Mesenchymal stem cell (in vitro differentiated cells and primary cell): ENCODE results near the gene RGPD3. TPM values are rescaled to one million over a fixed set of nuclear protein-coding genes. Genes with fewer than 3 reads are reported as not detected.
"Not testable (repeated sequence)": the region's sequence is repeated elsewhere in the genome, so short reads cannot be mapped to it uniquely, and the experiment has no call there.

Experiments used
- DNase-seq: peaks from one replicate; pipeline ENCODE4 v3.0.0-alpha.2; 2013
- H2AFZ ChIP-seq: one replicate; pipeline ENCODE4 v1.6.1; 2013; ENCODE audit warnings: low read depth, mild to moderate bottlenecking, control low read depth, inconsistent platforms, low read length, moderate library complexity
- H2AK5ac ChIP-seq: 2 replicates; pipeline ENCODE4 v1.6.1; 2013; ENCODE audit warnings: low read length, moderate library complexity, mild to moderate bottlenecking, inconsistent platforms; ENCODE audit not compliant: severe bottlenecking
- H2BK120ac ChIP-seq: one replicate; pipeline ENCODE4 v1.6.1; 2013; ENCODE audit warnings: low read depth, mild to moderate bottlenecking, inconsistent platforms, low read length, moderate library complexity
- H2BK12ac ChIP-seq, 2 experiments: one replicate each; pipeline ENCODE4 v1.6.1; 2013; ENCODE audit warnings: inconsistent platforms in 2 of 2, low read length in 2 of 2, mild to moderate bottlenecking in 2 of 2, moderate library complexity in 2 of 2, control low read depth in 1 of 2
- H2BK15ac ChIP-seq: one replicate; pipeline ENCODE4 v1.6.1; 2013; ENCODE audit warnings: mild to moderate bottlenecking, low read depth, inconsistent platforms; ENCODE audit not compliant: poor library complexity, severe bottlenecking
- H2BK5ac ChIP-seq: 2 replicates; pipeline ENCODE4 v1.6.1; 2013; ENCODE audit warnings: low read depth, mild to moderate bottlenecking, low read length, control low read depth, inconsistent platforms; ENCODE audit not compliant: poor library complexity, severe bottlenecking
- H3K14ac ChIP-seq, 2 experiments: one replicate each; pipeline ENCODE4 v1.6.1; 2013; ENCODE audit warnings: inconsistent platforms in 2 of 2, low read length in 2 of 2, control low read depth in 1 of 2, mild to moderate bottlenecking in 1 of 2, moderate library complexity in 1 of 2
- H3K18ac ChIP-seq, 2 experiments: one replicate each; pipeline ENCODE4 v1.6.1; 2013; ENCODE audit warnings: inconsistent platforms in 2 of 2, low read length in 2 of 2, control low read depth in 1 of 2, low read depth in 1 of 2, mild to moderate bottlenecking in 1 of 2
- H3K23ac ChIP-seq, 2 experiments: one replicate each; pipeline ENCODE4 v1.6.1; 2013; ENCODE audit warnings: inconsistent platforms in 2 of 2, low read length in 2 of 2, mild to moderate bottlenecking in 2 of 2, moderate library complexity in 2 of 2, control low read depth in 1 of 2
- H3K27ac ChIP-seq: 2 replicates; pipeline ENCODE4 v1.5.1; 2013; ENCODE audit warnings: mild to moderate bottlenecking, moderate library complexity, low read length, control low read depth, inconsistent platforms; ENCODE audit not compliant: poor library complexity, severe bottlenecking
- H3K27me3 ChIP-seq, 2 experiments: 2 replicates each; pipeline versions ENCODE4 v1.6.1 to v1.7.0; 2013; ENCODE audit warnings: low read length in 2 of 2, mild to moderate bottlenecking in 2 of 2, moderate library complexity in 2 of 2, control low read depth in 1 of 2, inconsistent platforms in 1 of 2; ENCODE audit not compliant: control insufficient read depth in 1 of 2, insufficient read depth in 1 of 2
- H3K36me3 ChIP-seq, 2 experiments: 2 replicates each; pipeline versions ENCODE4 v1.6.1 to v1.7.0; 2013; ENCODE audit warnings: low read length in 2 of 2, control low read depth in 1 of 2, inconsistent platforms in 1 of 2, low read depth in 1 of 2, mild to moderate bottlenecking in 1 of 2; ENCODE audit not compliant: insufficient read depth in 2 of 2, control insufficient read depth in 1 of 2
- H3K4ac ChIP-seq, 2 experiments: one replicate each; pipeline ENCODE4 v1.6.1; 2013; ENCODE audit warnings: inconsistent platforms in 2 of 2, low read length in 2 of 2, mild to moderate bottlenecking in 2 of 2, moderate library complexity in 2 of 2, control low read depth in 1 of 2, low read depth in 1 of 2
- H3K4me1 ChIP-seq: 2 replicates; pipeline ENCODE4 v1.6.1; 2013; ENCODE audit warnings: low read depth, low read length, control low read depth; ENCODE audit not compliant: control insufficient read depth, insufficient read depth
- H3K4me2 ChIP-seq: 2 replicates; pipeline ENCODE4 v1.6.1; 2013; ENCODE audit warnings: low read length, mild to moderate bottlenecking, inconsistent platforms; ENCODE audit not compliant: poor library complexity, severe bottlenecking
- H3K4me3 ChIP-seq, 2 experiments: 2 replicates each; pipeline versions ENCODE4 v1.5.1 to v1.7.0; 2013; ENCODE audit warnings: low read length in 2 of 2, mild to moderate bottlenecking in 2 of 2, control low read depth in 1 of 2, low read depth in 1 of 2; ENCODE audit not compliant: insufficient read depth in 1 of 2
- H3K79me1 ChIP-seq: replicated peaks from 2 replicates; pipeline ENCODE4 v1.6.1; 2013; ENCODE audit warnings: mild to moderate bottlenecking, control low read depth, low read length, inconsistent platforms; ENCODE audit not compliant: poor library complexity, severe bottlenecking
- H3K9ac ChIP-seq: 2 replicates; pipeline ENCODE4 v1.7.0; 2013; ENCODE audit warnings: mild to moderate bottlenecking, low read length, moderate library complexity
- H3K9me3 ChIP-seq: 2 replicates; pipeline ENCODE4 v1.7.0; 2013; ENCODE audit warnings: mild to moderate bottlenecking, low read length; ENCODE audit not compliant: control insufficient read depth
- H4K8ac ChIP-seq: one replicate; pipeline ENCODE4 v1.6.1; 2013; ENCODE audit warnings: inconsistent platforms, mild to moderate bottlenecking, low read length, moderate library complexity
- H4K91ac ChIP-seq: one replicate; pipeline ENCODE4 v1.6.1; 2013; ENCODE audit warnings: mild to moderate bottlenecking, low read length, inconsistent platforms
- WGBS: methylation state at CpG from one replicate; pipeline ENCODE4 v1.1.7; 2013; ENCODE audit warnings: mixed read lengths; 5-methylcytosine and 5-hydroxymethylcytosine counted together
- polyA plus RNA-seq, 2 experiments: library from polyadenylated mRNA; stranded (reverse); fragments of 200-250 nt; gene quantifications; one replicate each; pipeline ENCODE4 v1.2.3, GENCODE V29; 2013

Gene RGPD3
- polyA plus RNA-seq (2013, experiment 1 of 2): 0.10 TPM
- 0.05 TPM for polyA plus RNA-seq (2013, experiment 2 of 2)

GRCh38 chr2:106468107-106468506 lies at the start of gene RGPD3:
Gene RGPD3, minus strand, starts transcription at chr2:106468413. Its CDS starts 125 bp downstream, at chr2:106468288.
- H4K8ac ChIP-seq, H3K9ac ChIP-seq, H3K4ac ChIP-seq, H3K27me3 ChIP-seq, H3K79me1 ChIP-seq, H4K91ac ChIP-seq, H3K14ac ChIP-seq, H3K36me3 ChIP-seq, H3K9me3 ChIP-seq, H2BK12ac ChIP-seq, H3K27ac ChIP-seq, H2BK120ac ChIP-seq, H3K4me1 ChIP-seq, H3K18ac ChIP-seq, H3K23ac ChIP-seq, H2AK5ac ChIP-seq, H3K4me3 ChIP-seq, H2AFZ ChIP-seq, DNase-seq, H2BK5ac ChIP-seq, H3K4me2 ChIP-seq, H2BK15ac ChIP-seq: not testable (repeated sequence)
- WGBS: 96% methylated on average over 41 of the region's 45 CpGs

- no peak overlapping the region for H4K91ac ChIP-seq
- DNase-seq: no peak
- H2AK5ac ChIP-seq: no peak overlapping the region
- no peaks in the 10 kb centered on the region for H3K36me3 ChIP-seq
- H3K14ac ChIP-seq: no peak overlapping the region
- H3K4me1 ChIP-seq: no peaks in the 10 kb centered on the region
- H2BK12ac ChIP-seq: no peak overlapping the region
- no peak overlapping the region for H3K4ac ChIP-seq
- 89% methylated on average over 11 of the region's 11 CpGs for WGBS
- no peaks in the 10 kb centered on the region for H3K27me3 ChIP-seq
- no peak overlapping the region for H2AFZ ChIP-seq
- no peak overlapping the region for H2BK5ac ChIP-seq
- H2BK15ac ChIP-seq: no peak overlapping the region
- no peak overlapping the region for H3K23ac ChIP-seq
- no peak overlapping the region for H3K4me2 ChIP-seq
- H2BK120ac ChIP-seq: no peak overlapping the region
- no peak overlapping the region for H3K18ac ChIP-seq
- no peak overlapping the region for H4K8ac ChIP-seq
- H3K27ac ChIP-seq: no peak overlapping the region
- no peaks in the 10 kb centered on the region for H3K79me1 ChIP-seq
- no peak overlapping the region for H3K9ac ChIP-seq
- no peaks in the 10 kb centered on the region for H3K9me3 ChIP-seq
- no peak overlapping the region for H3K4me3 ChIP-seq
These were observed 49.1 kb upstream of the RGPD3 start for GRCh38 chr2:106517329-106517728.

GRCh38 chr2:106516864-106517263 lies 48.7 kb upstream of the RGPD3 start:
- Histone ChIP-seq H2AK5ac (no peak overlapping the region), H3K36me3 (no peaks in the 10 kb centered on the region), H3K4ac (no peak overlapping the region), H3K27ac (no peak overlapping the region), H3K79me1 (no peaks in the 10 kb centered on the region), H3K23ac (no peak overlapping the region), H2BK120ac (no peak overlapping the region), H3K27me3 (no peaks in the 10 kb centered on the region), H3K9ac (no peak overlapping the region), H3K4me1 (no peaks in the 10 kb centered on the region), H2BK12ac (no peak overlapping the region), H3K4me2 (no peak overlapping the region), H2BK5ac (no peak overlapping the region), H4K8ac (no peak overlapping the region), H3K14ac (no peak overlapping the region), H4K91ac (no peak overlapping the region), H3K4me3 (no peak overlapping the region), H3K18ac (no peak overlapping the region), H3K9me3 (no peaks in the 10 kb centered on the region), H2AFZ (no peak overlapping the region), H2BK15ac (no peak overlapping the region)
- 100% methylated on average over 1 of the region's 1 CpG for WGBS
- no peak for DNase-seq

GRCh38 chr2:106516436-106516835 lies 48.2 kb upstream of the RGPD3 start:
- H3K4me1 ChIP-seq: no peaks in the 10 kb centered on the region
- H3K14ac ChIP-seq: no peak overlapping the region
- H3K23ac ChIP-seq: no peak overlapping the region
- no peaks in the 10 kb centered on the region for H3K27me3 ChIP-seq
- H2BK120ac ChIP-seq: no peak overlapping the region
- H3K9me3 ChIP-seq: no peaks in the 10 kb centered on the region
- 94% methylated on average over 3 of the region's 4 CpGs for WGBS
- H3K79me1 ChIP-seq: no peaks in the 10 kb centered on the region
- no peak overlapping the region for H3K4ac ChIP-seq
- no peak overlapping the region for H3K4me3 ChIP-seq
- H3K9ac ChIP-seq: no peak overlapping the region
- no peak overlapping the region for H3K18ac ChIP-seq
- H3K4me2 ChIP-seq: no peak overlapping the region
- H2AK5ac ChIP-seq: no peak overlapping the region
- no peak for DNase-seq
- H4K91ac ChIP-seq: no peak overlapping the region
- no peak overlapping the region for H2BK5ac ChIP-seq
- H3K27ac ChIP-seq: no peak overlapping the region
- no peak overlapping the region for H2AFZ ChIP-seq
- H2BK12ac ChIP-seq: no peak overlapping the region
- no peak overlapping the region for H4K8ac ChIP-seq
- no peaks in the 10 kb centered on the region for H3K36me3 ChIP-seq
- H2BK15ac ChIP-seq: no peak overlapping the region
